Activated naive CD4-positive, alpha-beta T cell (primary cell): ENCODE measurements around the gene CHIT1.

Experiments used
- DNase-seq, 4 experiments: peaks; one replicate each; lab custom pipeline; 2025; lab: John Stamatoyannopoulos, UW

The CHIT1 gene

GRCh38 chr1:203216274-203217138, 13.0 kb downstream of the CHIT1 start:
- DNase-seq, result peak in 3 of 4 experiments; percentile 7 to 14 (median 8)

- DNase-seq, result no peak
Measured at GRCh38 chr1:203215573-203215972, 13.9 kb downstream of the CHIT1 start.

GRCh38 chr1:203214871-203215270, 14.6 kb downstream of the CHIT1 start:
- DNase-seq, result no peak

GRCh38 chr1:203213126-203213525, 16.3 kb downstream of the CHIT1 start:
- DNase-seq, result no peak

GRCh38 chr1:203211812-203212211, 17.7 kb downstream of the CHIT1 start:
- no peak for DNase-seq

GRCh38 chr1:203210988-203211387, 18.5 kb downstream of the CHIT1 start:
- no peak for DNase-seq

GRCh38 chr1:203210350-203210749, 19.1 kb downstream of the CHIT1 start:
- DNase-seq, result no peak

- no peak for DNase-seq
Measured at GRCh38 chr1:203208181-203208580, 21.3 kb downstream of the CHIT1 start.

- no peak for DNase-seq
Measured at GRCh38 chr1:203207751-203208150, 21.7 kb downstream of the CHIT1 start.

- no peak for DNase-seq
Measured at GRCh38 chr1:203206129-203206687, 23.3 kb downstream of the CHIT1 start.

- DNase-seq, result no peak
Measured at GRCh38 chr1:203204756-203205155, 24.7 kb downstream of the CHIT1 start.

- DNase-seq, result no peak
Measured at GRCh38 chr1:203202431-203203245, 26.8 kb downstream of the CHIT1 start.

- no peak for DNase-seq
Measured at GRCh38 chr1:203201516-203202205, 27.8 kb downstream of the CHIT1 start.

GRCh38 chr1:203200916-203201315, 28.6 kb downstream of the CHIT1 start:
- no peak for DNase-seq

- DNase-seq, result no peak
Measured at GRCh38 chr1:203199816-203200571, 29.5 kb downstream of the CHIT1 start.

GRCh38 chr1:203199481-203199815, 30.0 kb downstream of the CHIT1 start:
- DNase-seq, result no peak

- DNase-seq, result no peak
Measured at GRCh38 chr1:203199002-203199401, 30.5 kb downstream of the CHIT1 start.

- DNase-seq, result no peak
Measured at GRCh38 chr1:203197625-203198024, 31.8 kb downstream of the CHIT1 start.

GRCh38 chr1:203196371-203196770, 33.1 kb downstream of the CHIT1 start:
- no peak for DNase-seq

- DNase-seq, result no peak
Measured at GRCh38 chr1:203190949-203191348, 38.5 kb downstream of the CHIT1 start.

- no peak for DNase-seq
Measured at GRCh38 chr1:203189951-203190352, 39.5 kb downstream of the CHIT1 start.
